Measurements from ENCODE around the gene ETV1. TPM values are rescaled to one million over a fixed set of nuclear protein-coding genes. Genes with fewer than 3 reads are reported as not detected.

Gene ETV1
- total RNA-seq, 2 donors from 2014 or later = 27.7 to 58.4 TPM

GRCh38 chr7:13990984-13991790 lies 1.7 kb upstream of the ETV1 start:
- Histone ChIP-seq H3K36me3 (no peaks in the 10 kb centered on the region), H3K27ac (peak overlapping the region; percentile 91 to 94), H3K4me3 (peak overlapping the region; percentile 66 to 70), H3K27me3 (no peaks in the 10 kb centered on the region), H3K4me1 (peaks cover 0 to 4% of the 10 kb centered on the region in 2 donors), H3K9me3 (no peaks in the 10 kb centered on the region)
- peak in 1 of 2 donors; percentile 43 for TF ChIP-seq CTCF (IDR thresholded peaks at IDR 0.05)
- DNase-seq (ENCODE audit: low spot score) = peak; percentile 99

- Histone ChIP-seq H3K36me3 (no peaks in the 10 kb centered on the region), H3K4me3 (peak overlapping the region; percentile 66 to 70), H3K4me1 (peaks cover 0 to 8% of the 10 kb centered on the region in 2 donors), H3K9me3 (no peaks in the 10 kb centered on the region), H3K27me3 (no peaks in the 10 kb centered on the region), H3K27ac (peak overlapping the region; percentile 91 to 94)
- peak; percentile 75 for DNase-seq (ENCODE audit: low spot score)
- no peak for TF ChIP-seq CTCF (IDR thresholded peaks at IDR 0.05)
These were observed 985 bp upstream of the ETV1 start for GRCh38 chr7:13990319-13990983.

- H3K36me3 ChIP-seq = no peaks in the 10 kb centered on the region
- H3K9me3 ChIP-seq = no peaks in the 10 kb centered on the region
- no peak for DNase-seq (ENCODE audit: low spot score)
- H3K27me3 ChIP-seq = no peaks in the 10 kb centered on the region
- peaks cover 0 to 11% of the 10 kb centered on the region in 2 donors for H3K4me1 ChIP-seq
- no peak for TF ChIP-seq CTCF (IDR thresholded peaks at IDR 0.05)
- peak overlapping the region; percentile 66 to 70 for H3K4me3 ChIP-seq
- H3K27ac ChIP-seq = peak overlapping the region; percentile 91 to 94
These were observed 461 bp upstream of the ETV1 start for GRCh38 chr7:13989949-13990305.

- peak overlapping the region; percentile 66 to 70 for H3K4me3 ChIP-seq
- peak overlapping the region; percentile 91 to 94 for H3K27ac ChIP-seq
- no peak for DNase-seq (ENCODE audit: low spot score)
- TF ChIP-seq CTCF (IDR thresholded peaks at IDR 0.05) = no peak
- H3K36me3 ChIP-seq = no peaks in the 10 kb centered on the region
- H3K27me3 ChIP-seq = no peaks in the 10 kb centered on the region
- H3K4me1 ChIP-seq = peaks cover 0 to 11% of the 10 kb centered on the region in 2 donors
- H3K9me3 ChIP-seq = no peaks in the 10 kb centered on the region
These were observed 738 bp downstream of the ETV1 start for GRCh38 chr7:13988731-13989125.

GRCh38 chr7:13988065-13988464 lies 1.4 kb downstream of the ETV1 start:
- no peak for DNase-seq (ENCODE audit: low spot score)
- no peak for TF ChIP-seq CTCF (IDR thresholded peaks at IDR 0.05)
- H3K9me3 ChIP-seq = no peaks in the 10 kb centered on the region
- H3K27ac ChIP-seq = peak overlapping the region in 1 of 2 donors; percentile 94
- H3K4me3 ChIP-seq = peak overlapping the region; percentile 66 to 70
- no peaks in the 10 kb centered on the region for H3K36me3 ChIP-seq
- H3K27me3 ChIP-seq = no peaks in the 10 kb centered on the region
- H3K4me1 ChIP-seq = peaks cover 0 to 11% of the 10 kb centered on the region in 2 donors

Measured in right atrium auricular region (tissue), 2 donors.